A673 (cell line): ENCODE data around the gene UBTD1.
A peak's percentile ranks its signal among the peaks of the same experiment; 100 is the strongest.

Experiments used
- EZH2 ChIP-seq: fragments of 200-600 bp; sonication (generic); IDR thresholded peaks from 2 replicates; pipeline ENCODE4 v1.6.1; 2017; ENCODE audit warnings: borderline replicate concordance, low read depth, mild to moderate bottlenecking, mixed read lengths, antibody characterized with exemption, low read length; ENCODE audit not compliant: poor library complexity, severe bottlenecking
- TF ChIP-seq, protein P1 (sequence below): fragments of 300-800, 200-600 bp; sonication (generic); conservative IDR thresholded peaks from 2 replicates; pipeline ENCODE4 v1.5.1; 2017; ENCODE audit warnings: low read depth, mild to moderate bottlenecking, antibody characterized with exemption, low read length, moderate library complexity, mixed read lengths

DNA sequence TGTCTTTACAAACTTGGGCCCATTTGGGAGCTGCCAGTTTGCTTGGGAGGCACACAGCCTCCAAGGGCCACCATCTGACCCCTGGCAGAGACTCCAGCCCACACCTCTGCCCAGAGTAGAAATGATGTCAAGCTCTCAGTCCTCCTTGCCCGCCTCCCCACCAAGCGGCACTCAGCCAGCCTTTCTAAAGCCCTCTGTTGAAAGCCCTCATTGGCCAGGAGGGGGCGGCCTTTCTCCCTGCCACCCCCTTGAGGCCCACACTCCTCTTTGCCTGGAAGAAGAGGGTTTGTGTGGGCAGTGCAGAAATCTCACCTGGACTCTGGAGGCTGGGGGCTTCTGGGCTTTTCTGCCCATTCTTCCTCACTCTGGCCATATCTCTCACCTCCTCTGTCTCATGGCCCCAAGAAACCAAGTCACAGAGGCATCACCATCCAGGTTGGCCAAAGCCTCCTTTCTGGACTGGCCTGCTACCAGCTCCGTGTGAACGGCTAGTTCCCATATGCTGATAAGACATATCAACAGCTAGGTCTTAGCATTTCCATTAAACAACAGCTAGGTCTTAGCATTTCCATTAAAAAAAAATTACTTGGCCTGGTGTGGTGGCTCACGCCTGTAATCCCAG is 36.1 kb downstream of the UBTD1 start:
- TF ChIP-seq EZH2 = no peak
- TF ChIP-seq, protein P1, sequence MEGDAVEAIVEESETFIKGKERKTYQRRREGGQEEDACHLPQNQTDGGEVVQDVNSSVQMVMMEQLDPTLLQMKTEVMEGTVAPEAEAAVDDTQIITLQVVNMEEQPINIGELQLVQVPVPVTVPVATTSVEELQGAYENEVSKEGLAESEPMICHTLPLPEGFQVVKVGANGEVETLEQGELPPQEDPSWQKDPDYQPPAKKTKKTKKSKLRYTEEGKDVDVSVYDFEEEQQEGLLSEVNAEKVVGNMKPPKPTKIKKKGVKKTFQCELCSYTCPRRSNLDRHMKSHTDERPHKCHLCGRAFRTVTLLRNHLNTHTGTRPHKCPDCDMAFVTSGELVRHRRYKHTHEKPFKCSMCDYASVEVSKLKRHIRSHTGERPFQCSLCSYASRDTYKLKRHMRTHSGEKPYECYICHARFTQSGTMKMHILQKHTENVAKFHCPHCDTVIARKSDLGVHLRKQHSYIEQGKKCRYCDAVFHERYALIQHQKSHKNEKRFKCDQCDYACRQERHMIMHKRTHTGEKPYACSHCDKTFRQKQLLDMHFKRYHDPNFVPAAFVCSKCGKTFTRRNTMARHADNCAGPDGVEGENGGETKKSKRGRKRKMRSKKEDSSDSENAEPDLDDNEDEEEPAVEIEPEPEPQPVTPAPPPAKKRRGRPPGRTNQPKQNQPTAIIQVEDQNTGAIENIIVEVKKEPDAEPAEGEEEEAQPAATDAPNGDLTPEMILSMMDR = peak; percentile 71
